ENCODE measurements around the gene RRP12.
"Not testable (repeated sequence)": the region's sequence is repeated elsewhere in the genome, so short reads cannot be mapped to it uniquely, and the experiment has no call there.

RRP12 gene

DNA sequence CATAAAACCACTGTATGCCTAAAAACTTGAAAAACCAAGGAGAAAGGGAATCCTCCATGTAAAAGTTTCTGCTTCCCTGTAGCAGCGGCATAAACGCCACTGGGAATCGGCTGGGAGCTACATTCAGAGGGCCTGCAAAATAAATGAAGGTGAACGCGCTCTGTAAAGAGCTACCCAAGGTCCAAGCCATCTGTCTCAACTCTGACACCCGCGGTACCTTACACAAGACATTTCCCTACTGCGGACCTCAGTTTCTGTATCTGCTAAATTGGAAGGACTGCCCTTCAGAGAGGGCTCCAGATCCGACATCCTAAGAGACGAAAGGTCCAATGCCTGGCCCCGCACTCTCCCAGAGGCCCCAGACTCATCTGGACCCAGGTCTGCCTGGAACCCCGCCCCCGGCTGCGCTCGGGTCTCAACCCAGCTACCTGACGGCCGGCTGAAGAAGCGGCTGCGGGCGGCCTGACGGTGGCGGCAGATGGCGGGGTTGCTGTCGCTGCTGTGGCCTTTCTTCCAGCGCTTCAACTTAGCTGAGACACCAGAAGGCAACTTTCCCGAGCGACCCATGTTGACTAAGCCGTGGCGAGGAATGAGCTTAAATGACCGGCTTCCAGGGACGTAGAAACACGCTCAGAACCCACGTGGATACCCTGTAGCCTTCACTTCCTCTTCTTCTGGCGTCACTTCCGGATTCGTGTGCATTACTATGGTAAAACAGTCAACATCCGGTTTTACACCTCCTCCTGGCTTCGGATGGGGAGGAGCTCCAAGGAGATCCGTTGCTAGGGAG is at the start of gene RRP12:
Gene RRP12, minus strand, starts transcription at position 676 of the 790 bp plus-strand sequence. Its CDS starts 109 bp downstream, at position 567.
- DNase-seq: peak; percentile 86 to 95

DNA sequence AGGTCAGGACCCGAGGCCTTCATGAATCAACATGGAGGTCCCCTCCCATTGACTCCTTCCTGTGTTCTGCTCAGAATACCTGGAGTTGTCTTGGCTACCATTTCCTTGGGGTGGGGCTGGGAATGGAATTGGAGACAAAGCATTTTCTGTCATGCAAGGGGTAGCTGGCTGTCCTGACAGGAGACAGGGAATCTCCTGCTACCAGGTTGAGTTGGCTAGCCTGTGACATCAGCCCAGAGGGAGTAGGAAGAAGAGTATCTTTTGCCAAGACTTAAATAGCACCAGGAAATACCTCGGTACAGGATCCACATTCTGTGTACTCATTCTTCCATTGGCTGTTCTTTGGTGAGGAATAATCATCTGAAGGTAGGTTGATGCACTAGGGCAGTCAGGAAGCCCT is 49.7 kb upstream of the RRP12 start:
- DNase-seq: no peak

DNA sequence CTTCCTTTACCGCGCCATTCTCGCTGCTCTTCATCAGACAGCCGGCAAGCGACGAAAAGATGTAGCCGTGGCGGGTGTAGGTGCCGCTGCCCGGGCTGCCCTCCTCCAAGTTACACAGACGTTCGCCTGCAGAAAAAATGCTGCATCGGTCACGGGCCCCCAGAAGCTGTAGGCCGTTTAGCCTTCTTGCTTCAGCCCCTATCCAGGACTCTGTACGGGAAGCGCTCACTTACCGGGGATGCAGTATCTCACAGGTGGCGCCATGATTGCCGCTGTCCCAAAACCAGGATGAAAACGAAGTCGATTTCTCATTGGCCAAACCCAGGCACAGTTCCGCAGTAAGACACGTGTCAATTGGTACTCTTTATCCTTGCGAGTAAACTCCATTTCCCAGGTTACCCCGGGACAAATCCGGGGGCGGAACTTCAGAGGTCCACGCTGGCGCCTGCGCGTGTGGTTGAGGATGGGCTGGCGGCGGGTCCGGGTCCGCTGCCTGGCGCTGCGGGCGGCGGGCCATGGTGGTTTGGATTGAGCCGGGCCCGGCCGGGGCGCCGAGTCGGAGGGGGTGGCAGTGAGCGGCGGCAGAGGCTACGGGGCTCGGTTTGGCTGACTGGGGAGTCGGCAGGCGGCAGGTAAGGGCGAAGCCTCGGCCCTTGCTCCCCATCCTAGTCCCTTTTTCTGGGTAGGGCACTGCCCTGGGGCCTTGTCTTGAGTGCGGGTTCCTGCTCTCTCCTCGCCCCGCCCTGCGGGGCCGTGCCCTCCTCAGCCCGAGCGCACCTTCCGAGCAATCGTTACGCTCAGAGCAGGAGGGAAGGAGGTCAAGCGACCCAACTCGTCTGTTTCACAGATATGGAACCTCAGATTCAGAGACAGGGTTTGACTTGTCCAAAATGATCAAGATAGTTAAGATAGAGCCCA is 44.8 kb upstream of the RRP12 start, which contains the start of the genes EXOSC1 and ZDHHC16:
Gene EXOSC1, minus strand, starts transcription at position 285 of the 918 bp plus-strand sequence. Its CDS starts 21 bp downstream, at position 264.
Gene ZDHHC16, plus strand, starts transcription at position 454 of the 918 bp plus-strand sequence. CDS start 5,501 bp downstream, outside the sequence.
- DNase-seq: peak; percentile 83 to 92

DNA sequence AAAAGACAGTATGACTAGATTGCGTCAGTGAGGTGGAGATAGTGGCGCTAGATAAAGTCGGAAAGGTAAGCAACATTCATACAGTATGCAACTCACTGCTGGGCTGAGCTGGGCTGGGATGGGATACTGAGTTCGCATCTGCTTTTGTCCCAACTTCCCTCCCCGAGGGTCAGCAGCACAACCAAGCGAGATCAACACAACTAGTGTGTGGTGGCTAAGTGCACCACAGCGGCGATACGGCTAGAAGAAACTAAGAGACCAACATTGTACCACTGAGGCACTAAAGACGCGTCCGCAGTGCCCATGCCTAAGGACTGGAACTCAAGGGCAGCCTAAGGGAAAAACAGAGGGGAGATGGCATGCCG is 44.2 kb upstream of the RRP12 start:
- no peak for DNase-seq

GRCh38 chr10:97444212-97444611 is 43.1 kb upstream of the RRP12 start:
- DNase-seq: no peak

GRCh38 chr10:97442277-97442676 is 41.1 kb upstream of the RRP12 start:
- no peak for DNase-seq

DNA sequence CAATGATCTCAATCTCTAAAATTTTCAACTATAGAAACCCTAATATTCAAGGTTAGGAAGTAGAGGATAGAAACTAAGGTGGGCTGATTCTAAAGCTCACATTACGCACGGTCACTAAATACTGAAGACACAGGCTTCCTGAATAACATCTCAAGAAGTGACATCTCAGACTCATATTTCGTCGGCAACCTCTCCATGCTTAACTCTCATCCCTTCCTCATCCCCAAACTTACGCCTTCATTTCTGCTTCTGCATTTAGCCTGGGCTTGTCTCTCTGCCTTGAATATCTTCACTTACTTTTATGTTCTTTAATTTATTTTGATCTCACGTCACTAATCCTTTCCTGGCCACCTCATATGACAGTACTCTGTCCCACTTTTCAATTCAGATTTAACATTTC is 34.1 kb upstream of the RRP12 start:
- DNase-seq: no peak

DNA sequence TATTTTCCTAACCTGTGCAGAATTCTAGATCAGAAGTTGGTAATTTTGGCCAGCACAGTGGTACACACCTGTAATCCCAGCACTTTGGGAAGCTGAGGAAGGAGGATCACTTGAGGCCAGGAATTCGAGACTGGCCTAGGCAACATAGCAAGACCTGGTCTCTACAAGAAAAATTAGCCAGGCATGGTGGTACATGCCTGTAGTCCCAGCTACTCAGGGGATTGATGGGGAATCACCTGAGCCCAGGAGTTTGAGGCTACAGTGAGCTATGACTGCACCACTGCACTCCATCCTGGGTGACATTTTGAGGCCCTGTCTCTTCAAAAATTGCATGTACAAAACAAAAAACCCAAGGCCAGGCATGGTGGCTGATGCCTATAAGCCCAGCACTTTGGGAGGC is 33.4 kb upstream of the RRP12 start:
- no peak for DNase-seq

DNA sequence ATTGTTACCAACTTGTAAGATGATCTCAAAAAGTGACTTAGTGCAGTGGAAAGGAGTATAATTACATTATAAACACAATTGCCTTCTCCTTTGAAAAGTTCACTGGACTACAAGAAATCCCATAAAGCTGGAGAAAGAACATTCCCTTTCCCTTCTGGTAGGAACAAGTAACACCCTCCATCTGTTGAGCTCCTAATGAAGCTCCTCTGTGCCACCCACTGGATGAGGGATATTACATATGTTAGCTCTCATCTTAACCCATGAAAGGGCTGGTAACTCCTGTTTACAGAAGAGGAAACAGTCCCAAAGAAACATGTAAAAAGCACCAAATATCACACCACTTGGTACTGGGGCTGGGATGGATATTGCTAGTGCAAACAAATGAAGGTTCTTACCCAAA is 32.9 kb upstream of the RRP12 start:
- DNase-seq: no peak

DNA sequence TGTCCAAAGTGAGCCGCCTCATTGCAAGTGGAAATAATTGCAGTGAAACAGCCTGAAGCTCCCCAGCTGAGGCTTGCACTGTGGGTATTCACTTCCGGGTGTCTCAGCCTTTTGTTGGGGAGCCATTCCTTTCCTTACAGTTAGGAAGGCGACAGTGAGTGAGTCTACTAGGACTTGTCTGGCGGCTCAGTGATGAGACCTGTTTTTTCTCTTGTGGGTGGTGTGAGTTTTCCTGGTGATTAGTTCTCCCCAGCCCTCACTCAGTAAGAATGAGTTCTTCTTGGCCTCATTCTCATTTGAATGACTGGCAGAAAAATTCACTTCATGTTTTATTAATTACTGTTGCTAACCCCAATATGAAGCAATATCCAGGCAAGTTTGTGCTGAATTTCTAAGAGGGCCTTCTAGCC is 27.4 kb upstream of the RRP12 start:
- no peak for DNase-seq

DNA sequence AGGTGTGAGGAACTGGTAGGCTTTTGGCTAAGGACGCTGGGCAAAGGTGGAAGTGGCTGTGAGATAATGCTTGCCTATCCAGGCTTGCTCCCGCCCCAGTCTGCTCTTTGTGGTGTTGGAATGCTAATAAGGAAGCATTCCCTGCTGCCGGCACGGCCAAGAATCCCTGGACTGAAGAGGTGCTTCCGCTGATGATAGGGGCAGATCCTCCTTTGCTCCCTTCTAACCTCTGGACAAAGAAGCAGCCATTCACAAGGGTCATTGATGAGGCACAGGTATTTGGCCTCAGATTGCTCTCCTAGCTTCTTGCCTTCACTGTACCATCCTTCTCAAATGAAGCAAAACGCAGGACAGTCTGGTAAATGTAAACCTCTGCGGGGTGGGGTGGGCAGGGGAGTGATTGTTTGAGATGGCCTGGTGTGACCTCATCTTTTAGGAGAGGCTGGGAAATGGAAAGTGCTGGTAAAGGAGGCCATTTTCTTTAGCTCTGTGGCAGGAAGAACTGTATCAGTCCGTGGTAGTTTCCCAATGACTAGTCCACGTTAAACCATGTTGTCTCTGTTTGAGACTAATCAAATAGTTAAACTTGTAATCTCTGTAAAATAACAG is 26.5 kb upstream of the RRP12 start:
- DNase-seq: no peak

- DNase-seq: peak in 1 of 2 experiments; percentile 6
Observed at GRCh38 chr10:97426776-97427570, 25.8 kb upstream of the RRP12 start.

GRCh38 chr10:97425964-97426775 is 25.0 kb upstream of the RRP12 start, which contains the start of gene PGAM1:
Gene PGAM1, plus strand, starts transcription at chr10:97426191. Its CDS starts 117 bp downstream, at chr10:97426308.
- peak; percentile 88 to 90 for DNase-seq

DNA sequence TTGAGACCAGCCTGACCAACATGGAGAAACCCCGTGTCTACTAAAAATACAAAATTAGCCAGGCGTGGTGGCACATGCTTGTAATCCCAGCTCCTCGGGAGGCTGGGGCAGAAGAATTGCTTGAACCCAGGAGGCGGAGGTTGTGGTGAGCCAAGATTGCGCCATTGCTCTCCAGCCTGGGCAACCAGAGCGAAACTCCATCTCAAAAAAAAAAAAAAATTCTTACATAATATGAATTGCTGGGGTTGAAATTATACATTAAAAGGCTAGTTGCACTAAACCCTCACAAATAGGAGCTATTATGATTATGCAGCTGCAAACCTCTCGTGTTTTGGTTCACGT is 22.6 kb upstream of the RRP12 start:
- not testable (repeated sequence) for DNase-seq

DNA sequence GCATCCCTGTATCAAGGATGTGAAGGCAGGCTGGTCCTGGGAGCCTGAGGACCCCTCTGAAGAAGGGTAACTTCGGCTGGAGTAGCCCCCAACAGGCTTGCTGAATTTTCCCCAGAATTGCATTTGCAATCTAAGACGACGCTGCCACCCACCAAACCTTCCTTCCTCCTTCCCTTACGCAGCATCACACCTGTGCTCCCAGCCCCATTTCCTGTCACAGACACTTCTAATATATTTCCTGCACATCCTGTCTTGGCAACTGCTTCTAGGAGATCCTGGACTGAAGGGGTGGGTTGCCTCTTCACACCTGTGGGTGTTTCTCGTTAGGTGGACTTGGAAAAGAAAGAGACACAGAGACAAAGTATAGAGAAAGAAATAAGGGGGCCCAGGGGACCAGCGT is 15.4 kb upstream of the RRP12 start:
- no peak for DNase-seq

DNA sequence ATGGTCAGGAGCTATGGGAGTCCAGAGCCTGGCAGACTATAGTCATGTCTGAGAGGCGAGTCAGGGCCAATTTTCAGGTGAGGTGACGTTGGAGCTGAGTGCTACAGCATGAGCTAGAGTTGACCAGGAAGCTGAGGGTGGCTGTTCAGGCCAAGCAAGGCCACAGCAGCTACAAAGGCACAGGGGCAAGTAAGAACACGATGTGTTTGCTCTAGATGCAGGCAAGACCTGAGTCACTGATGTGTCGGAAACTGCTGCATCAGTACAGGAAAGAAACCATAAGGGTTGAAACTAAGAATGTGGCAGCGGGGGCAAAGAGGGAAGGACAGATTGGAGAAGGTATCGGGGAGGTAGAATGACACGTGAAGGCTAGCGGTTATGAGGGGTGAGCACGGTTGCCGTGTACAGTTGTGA is 11.8 kb upstream of the RRP12 start:
- no peak for DNase-seq

DNA sequence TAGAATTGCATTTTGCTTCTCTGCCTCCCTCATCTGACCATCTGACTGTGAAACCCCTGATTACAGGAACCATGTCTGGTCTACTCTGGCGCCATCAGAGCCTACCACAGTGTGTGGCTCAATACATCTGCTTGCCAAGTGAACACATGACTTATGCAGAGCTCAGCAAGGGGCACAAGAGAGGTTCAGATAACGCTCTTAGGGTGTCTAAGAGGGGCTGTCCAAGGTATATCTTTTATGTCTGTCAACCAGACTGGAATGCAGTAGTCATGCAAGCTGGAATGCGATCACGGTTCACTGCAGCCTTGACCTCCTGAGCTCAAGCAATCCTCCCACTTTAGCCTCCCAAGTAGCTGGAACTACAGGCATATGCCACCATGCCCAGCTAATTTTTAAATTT is 10.3 kb upstream of the RRP12 start:
- no peak for DNase-seq

DNA sequence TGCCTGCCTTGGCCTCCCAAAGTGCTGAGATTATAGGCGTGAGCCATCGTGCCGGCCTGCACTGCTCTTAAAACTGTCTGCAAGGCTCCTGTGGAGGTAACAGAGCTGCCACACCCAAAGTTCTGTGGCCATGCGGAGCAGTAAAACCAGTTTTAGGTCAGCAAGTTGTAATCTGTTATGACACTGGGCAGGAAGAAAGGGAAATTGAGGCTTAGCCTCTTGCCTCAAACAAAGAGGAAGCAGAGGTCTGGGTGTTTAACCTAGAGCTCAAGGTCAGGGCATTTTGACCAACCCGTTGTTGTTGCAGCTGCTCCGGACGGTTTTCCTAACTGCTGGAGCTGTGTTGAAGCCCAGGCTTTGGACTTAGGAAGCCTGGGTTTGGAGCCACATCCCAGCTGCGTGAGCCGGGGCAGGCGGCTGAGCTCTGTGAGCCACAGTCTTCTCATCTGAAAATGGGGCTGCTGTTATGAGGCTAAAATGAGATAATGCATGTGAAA is 7.4 kb upstream of the RRP12 start:
- no peak for DNase-seq

GRCh38 chr10:97407952-97408248 is 6.8 kb upstream of the RRP12 start:
- DNase-seq: no peak

DNA sequence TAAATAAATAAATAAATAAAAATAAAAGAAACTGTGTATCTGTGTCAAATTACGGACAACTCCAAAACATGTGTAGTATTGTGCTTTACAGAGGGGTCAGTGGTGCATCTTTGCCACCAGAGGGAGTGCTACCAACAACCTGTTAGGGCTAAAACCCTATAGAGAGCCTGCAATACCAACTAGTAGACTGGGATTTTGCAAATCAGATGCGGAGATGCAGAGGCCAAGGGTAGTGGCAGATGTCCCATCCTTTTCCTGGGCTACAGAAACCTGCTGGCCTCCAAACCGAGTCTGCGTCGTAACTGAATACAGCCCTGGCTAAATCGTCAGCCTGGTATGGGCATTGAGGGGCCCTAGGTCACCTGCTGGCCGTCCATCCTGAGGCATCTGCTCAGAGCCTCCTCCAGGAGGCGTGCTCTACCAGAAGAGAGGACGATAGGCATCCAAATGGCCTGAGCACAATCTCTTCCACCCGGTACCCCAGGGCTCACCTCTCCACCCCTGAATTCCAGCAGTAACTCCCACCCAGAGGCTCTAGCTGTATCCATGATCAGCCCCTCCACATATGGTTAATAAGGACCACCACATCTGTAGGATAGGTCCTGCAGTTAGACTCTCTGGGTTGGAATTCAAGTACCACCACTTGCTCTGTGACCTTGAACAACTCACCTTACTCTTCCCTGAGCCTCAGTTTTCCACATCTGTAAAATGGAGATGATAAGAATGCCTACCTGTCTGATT is 6.2 kb upstream of the RRP12 start:
- peak; percentile 44 to 69 for DNase-seq

- not testable (repeated sequence) for DNase-seq
Observed at GRCh38 chr10:97406483-97406882, 5.3 kb upstream of the RRP12 start.
